Stimulated activated CD4-positive, alpha-beta T cell treated with anti-CD3 and anti-CD28 coated beads, Interleukin-1b, Interleukin-23, amount 100 ng/mL, for 4 hours (primary cell): ENCODE results near the gene GRIK5.
"Not testable (repeated sequence)": the region's sequence is repeated elsewhere in the genome, so short reads cannot be mapped to it uniquely, and the experiment has no call there.

Experiments
- DNase-seq, 2 donors: peaks; one replicate each; pipeline ENCODE4 v3.0.0-alpha.2; 2020; ENCODE audit warnings: low read depth in 2 of 2

GRIK5 gene

GRCh38 chr19:42051166-42052115 is 18.6 kb downstream of the GRIK5 start:
- no peak for DNase-seq

- no peak for DNase-seq
These were observed 21.0 kb downstream of the GRIK5 start for GRCh38 chr19:42048992-42049391.

- DNase-seq = no peak
These were observed 24.4 kb downstream of the GRIK5 start for GRCh38 chr19:42045575-42045974.

- no peak for DNase-seq
These were observed 27.4 kb downstream of the GRIK5 start for GRCh38 chr19:42042455-42043170.

- not testable (repeated sequence) for DNase-seq
These were observed 29.5 kb downstream of the GRIK5 start for GRCh38 chr19:42040491-42040890.

- DNase-seq = no peak
These were observed 30.0 kb downstream of the GRIK5 start for GRCh38 chr19:42040031-42040430.

- no peak for DNase-seq
These were observed 31.3 kb downstream of the GRIK5 start for GRCh38 chr19:42038666-42039065.

GRCh38 chr19:42037649-42038048 is 32.4 kb downstream of the GRIK5 start:
- no peak for DNase-seq

GRCh38 chr19:42034640-42035391 is 35.2 kb downstream of the GRIK5 start:
- DNase-seq = peak; percentile 42 to 58

- no peak for DNase-seq
These were observed 36.6 kb downstream of the GRIK5 start for GRCh38 chr19:42033413-42033812.

GRCh38 chr19:42032431-42032830 is 37.6 kb downstream of the GRIK5 start:
- no peak for DNase-seq

GRCh38 chr19:42030645-42031440 is 39.2 kb downstream of the GRIK5 start:
- no peak for DNase-seq

GRCh38 chr19:42028304-42029216 is 41.4 kb downstream of the GRIK5 start:
- DNase-seq = peak in 1 of 2 donors; percentile 9

GRCh38 chr19:42024622-42025111 is 45.3 kb downstream of the GRIK5 start:
- DNase-seq = no peak

- DNase-seq = no peak
These were observed 46.1 kb downstream of the GRIK5 start for GRCh38 chr19:42023943-42024260.

- DNase-seq = no peak
These were observed 46.7 kb downstream of the GRIK5 start for GRCh38 chr19:42023121-42023942.

GRCh38 chr19:42022616-42023015 is 47.4 kb downstream of the GRIK5 start:
- DNase-seq = no peak

GRCh38 chr19:42021185-42021584 is 48.8 kb downstream of the GRIK5 start:
- DNase-seq = no peak

GRCh38 chr19:42018503-42019193 is 51.4 kb downstream of the GRIK5 start:
- no peak for DNase-seq
